HG03342 (cell line): ENCODE measurements around the gene IFNA2.
A peak's percentile ranks its signal among the peaks of the same experiment; 100 is the strongest.
"Not testable (repeated sequence)": the region's sequence is repeated elsewhere in the genome, so short reads cannot be mapped to it uniquely, and the experiment has no call there.

Experiments used
- ATAC-seq: cut with Tn5 transposase; IDR thresholded peaks from one replicate; pipeline ENCODE4 v1.9.1; 2021; ENCODE audit warnings: mild to moderate bottlenecking, moderate library complexity; ENCODE audit not compliant: unreplicated experiment

IFNA2 gene

GRCh38 chr9:21385131-21385670 is at the start of gene IFNA2:
Gene IFNA2 (minus strand): TSS chr9:21385398. CDS start chr9:21385329, 69 bp downstream.
- ATAC-seq = no peak

DNA sequence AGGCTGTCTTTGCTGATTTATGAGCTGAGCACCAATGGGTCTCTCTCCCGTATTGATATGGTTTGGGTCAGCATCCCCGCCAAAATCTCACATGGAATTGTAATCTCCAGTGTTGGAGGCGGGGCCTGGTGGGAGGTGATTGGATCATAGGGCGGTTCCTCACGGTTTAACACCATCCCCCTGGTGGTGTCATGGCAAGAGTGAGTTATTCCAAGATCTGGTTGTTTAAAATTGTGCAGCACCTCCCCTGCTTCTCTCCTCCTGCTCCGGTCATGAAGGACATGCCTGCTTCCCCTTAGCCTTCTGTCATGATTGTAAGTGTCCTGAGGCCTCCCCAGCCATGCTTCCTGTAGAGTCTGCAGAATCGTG is 49.8 kb upstream of the IFNA2 start:
- ATAC-seq = not testable (repeated sequence)

DNA sequence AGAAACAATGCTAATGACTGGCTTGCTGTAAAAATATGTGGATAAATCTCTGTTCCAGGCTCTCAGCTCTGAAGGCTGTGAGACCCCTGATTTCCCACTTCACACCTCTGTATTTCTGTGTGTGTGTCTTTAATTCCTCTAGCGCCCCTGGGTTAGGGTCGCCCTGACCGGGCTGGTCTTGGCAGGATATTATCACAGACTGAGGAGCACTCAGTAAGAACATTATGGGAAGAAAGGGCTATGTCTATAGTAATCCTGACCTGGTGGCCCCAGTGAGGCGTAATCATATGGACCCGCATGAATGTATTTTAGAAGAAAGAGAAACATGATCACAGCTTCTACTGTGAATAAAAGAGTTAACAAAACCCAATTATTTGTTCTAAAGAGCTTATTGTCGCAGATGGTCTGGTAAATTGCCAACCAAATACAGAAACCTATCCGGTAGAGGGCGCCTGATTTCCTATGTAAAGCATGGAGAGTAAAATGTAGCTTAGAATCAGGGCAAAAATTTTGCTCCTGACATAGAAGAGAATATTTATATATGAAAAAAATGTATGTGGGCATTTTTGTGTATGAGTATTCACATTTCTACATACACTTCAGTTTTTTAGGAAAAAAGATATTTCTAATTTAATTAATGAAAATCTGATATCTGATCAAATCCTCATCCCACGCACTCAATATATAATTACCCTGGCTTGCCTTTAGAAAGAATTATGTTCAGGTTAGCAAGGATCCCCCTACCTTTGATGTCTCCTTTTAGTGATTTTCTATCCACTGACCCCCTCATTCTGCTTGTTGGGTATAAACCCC is 49.2 kb upstream of the IFNA2 start:
- no peak for ATAC-seq

DNA sequence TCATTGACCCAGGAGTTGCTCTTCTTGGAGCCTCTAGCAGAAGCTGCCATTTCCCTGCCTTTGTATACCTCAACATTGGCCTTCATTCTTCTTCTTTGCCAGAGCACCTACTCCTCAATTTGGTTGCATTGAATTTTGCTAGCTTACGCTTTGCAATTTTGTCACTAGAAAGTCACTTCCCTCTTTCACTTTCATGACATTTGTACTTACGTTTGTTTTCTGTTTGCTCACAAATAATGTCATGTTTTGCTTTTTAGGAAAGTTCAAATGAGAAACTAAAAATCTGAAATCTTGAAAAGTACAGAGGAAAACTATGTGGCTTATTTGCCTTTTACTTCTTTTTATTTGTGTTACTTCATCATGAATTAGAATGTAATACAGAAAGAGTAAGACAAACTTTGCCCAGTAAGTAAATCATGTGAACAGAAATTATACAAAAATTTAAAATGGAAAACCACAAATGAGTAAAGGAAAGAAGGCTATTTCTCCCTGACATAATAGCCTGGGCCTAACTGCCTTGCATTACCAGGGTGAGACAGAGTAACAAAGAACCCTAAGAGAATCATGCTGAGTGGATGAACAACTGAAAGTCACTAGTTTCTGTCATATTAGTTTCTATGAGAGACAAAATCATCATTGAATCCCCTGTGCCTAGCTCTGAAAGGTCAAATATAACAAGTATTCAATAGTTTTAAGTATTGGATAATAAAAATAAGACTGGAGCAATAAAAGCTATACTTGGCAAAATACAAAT is 47.7 kb upstream of the IFNA2 start:
- peak; percentile 75 for ATAC-seq

GRCh38 chr9:21429191-21429590 is 44.0 kb upstream of the IFNA2 start:
- ATAC-seq = no peak

- peak; percentile 57 for ATAC-seq
Measured at GRCh38 chr9:21428235-21428634, 43.0 kb upstream of the IFNA2 start.

DNA sequence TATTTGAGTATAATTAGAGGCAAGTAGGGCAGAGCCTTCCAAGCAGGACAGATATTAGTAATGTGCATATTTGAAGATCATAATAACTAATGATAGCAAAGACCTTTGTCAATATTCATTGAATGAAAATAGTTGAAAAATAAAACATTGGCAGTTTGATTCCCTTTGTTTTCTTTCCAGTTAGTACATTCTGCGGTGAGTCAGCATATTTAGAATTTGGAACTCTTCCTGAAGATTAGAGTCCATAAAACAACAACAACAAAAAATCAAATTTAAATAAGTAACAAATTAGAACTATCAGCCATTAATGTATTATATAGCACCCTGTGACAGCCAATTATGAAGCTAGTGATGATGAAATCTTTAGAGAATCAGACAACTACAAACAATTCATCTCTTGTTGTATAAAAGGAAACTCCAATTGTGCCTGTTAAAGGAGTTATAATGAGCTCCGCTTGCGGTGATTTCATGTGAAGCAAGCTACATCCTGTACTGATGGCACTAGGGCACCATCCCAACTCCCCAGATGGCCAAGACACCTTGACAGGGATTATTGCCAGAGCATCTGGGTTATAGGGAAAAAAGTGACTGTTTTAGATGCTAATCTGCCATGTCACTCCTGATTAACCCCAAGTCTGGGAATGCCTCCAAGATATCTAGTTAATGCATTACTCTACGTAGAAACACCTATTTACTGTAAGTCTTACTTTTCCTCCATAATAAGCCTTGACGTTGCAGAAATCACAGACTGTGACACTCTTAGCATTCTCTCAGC is 30.5 kb upstream of the IFNA2 start:
- ATAC-seq = no peak

DNA sequence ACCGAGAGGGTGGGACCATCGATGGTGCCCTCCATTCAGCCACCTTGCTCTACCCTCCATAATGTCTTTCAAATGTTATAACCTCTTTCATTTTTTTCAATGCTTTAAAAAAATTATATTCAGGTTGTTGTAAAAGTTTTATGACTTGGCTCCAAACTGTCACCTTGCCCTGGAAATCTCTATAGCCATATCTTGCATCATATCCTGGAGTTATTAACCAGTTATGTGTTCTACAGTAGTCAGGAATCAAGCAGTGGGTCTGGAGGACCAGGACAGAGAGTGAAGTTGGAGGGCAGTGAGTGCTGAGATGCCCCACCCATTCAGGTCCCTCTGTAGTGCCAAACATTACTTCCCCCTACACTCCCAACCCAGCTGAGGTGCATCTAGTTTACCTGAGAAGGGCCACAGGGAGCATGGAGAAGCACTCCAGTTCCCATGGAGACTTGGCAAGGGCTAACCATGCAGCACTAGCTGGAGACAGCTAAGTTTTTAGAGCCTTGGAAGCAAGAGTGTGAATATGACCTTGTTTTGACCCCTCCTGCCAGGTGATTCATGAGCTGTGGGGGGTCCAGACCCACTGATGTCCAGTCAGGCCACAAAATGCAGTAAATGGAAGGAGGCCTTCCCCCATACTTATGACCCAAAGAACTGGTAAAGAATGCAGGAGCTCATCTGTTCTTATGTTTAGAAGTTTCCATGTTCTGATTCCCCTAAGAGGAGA is 29.2 kb upstream of the IFNA2 start:
- no peak for ATAC-seq

DNA sequence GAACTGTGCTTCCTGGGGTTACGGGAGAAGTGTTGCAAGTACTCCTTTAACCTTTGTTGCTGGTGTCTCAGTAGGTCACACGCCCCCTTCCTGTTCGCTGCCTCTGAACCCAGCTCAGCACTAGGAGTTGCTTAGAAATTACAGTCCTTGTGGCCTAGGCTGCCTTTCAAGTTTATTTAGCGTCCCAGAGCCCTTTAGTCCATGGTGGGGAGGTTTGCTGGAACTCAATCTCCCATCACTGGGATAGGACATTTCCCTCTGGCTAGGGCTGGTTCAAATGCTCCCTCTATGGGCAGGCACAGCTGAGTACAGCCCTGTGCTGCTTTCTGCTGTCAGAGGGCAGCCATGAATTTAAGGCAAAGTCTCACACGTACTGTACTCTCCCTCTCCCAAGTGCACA is 28.4 kb upstream of the IFNA2 start:
- no peak for ATAC-seq

- ATAC-seq = no peak
Measured at GRCh38 chr9:21413151-21413550, 28.0 kb upstream of the IFNA2 start.

- ATAC-seq = peak; percentile 77
Measured at GRCh38 chr9:21412107-21412506, 26.9 kb upstream of the IFNA2 start.

DNA sequence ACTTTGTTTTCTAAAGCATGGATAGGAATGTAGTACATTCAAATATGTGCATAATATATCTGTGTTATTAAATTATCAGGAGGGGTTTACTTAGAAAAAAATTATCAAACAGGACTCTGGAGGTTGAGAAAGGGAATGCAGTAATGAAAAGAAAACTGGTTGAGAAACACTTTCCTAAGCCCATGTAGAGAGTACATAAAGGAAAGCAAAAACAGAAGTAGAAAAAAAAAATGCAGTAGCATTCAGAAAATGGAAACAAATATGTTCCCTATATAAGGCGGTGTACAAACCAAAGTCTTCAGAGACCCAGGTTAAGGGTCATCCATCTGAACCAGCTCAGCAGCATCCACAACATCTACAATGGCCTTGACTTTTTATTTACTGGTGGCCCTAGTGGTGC is 23.6 kb upstream of the IFNA2 start, which contains the start of gene IFNA8:
IFNA8 (plus strand) TSS at position 301 of the 400 bp plus-strand sequence; CDS start at position 361, 60 bp downstream.
- no peak for ATAC-seq

DNA sequence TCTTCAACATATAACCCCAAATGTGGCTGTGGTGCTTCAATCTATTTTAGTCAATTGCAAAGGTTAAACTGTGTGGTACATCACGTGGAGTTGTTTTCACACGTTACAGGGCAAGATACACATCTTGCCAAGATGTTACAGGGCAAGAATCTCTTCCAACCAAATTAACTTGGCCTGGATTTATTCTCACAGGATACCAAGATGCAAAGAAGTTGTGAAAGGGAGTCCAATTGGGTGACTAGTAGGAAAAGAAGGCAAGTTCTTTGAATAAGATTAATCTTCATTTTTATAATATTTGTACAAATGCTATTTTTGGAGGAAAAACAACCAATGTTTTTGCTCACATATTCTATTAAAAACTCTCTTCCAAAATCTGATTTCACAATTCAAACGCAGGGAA is 18.9 kb upstream of the IFNA2 start:
- no peak for ATAC-seq

- ATAC-seq = peak; percentile 62
Measured at GRCh38 chr9:21402386-21403251, 17.4 kb upstream of the IFNA2 start.

DNA sequence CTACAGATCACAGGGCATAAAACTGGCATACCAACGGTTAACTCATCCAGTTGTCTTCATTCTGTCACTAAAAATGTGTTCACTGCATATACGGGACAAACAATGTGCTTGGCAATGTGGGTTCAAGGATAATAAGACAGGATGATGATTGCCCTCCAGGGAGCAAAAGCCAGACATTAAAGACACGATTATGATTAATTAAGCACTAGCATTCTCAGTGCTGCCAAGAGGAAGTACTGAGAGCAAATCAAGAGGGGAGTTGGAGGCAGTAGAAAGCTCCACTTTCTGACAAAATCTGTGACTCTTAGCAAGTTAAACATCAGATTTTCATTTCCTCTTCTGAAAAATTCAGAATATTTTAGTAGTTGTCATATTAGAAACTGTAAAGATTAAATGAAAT is 14.8 kb upstream of the IFNA2 start:
- ATAC-seq = no peak

DNA sequence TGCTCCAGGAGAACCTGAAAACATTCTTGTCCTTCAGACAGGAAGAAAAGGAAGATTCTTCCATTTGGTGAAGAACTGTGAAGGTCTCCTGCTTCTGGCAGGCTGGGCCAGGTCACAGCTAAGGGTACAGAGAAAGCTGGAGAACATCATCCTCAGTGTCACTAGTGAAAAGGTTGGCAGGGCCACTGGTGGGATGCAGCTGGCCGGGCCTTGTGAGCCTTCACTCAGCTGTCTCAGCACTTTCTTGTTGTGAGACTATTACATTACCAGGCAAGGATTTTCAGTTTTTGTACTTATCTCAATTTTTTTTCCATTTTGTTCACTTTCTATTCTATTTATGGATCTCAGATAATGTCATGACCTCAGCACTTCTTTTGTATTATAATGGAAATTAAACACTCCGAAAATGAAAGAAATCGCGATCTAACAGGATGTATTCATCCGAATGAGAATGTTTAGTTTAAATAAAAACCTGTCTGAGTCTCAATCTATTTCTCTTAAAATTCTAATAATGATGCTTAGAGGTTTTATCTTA is 13.8 kb upstream of the IFNA2 start:
- no peak for ATAC-seq

DNA sequence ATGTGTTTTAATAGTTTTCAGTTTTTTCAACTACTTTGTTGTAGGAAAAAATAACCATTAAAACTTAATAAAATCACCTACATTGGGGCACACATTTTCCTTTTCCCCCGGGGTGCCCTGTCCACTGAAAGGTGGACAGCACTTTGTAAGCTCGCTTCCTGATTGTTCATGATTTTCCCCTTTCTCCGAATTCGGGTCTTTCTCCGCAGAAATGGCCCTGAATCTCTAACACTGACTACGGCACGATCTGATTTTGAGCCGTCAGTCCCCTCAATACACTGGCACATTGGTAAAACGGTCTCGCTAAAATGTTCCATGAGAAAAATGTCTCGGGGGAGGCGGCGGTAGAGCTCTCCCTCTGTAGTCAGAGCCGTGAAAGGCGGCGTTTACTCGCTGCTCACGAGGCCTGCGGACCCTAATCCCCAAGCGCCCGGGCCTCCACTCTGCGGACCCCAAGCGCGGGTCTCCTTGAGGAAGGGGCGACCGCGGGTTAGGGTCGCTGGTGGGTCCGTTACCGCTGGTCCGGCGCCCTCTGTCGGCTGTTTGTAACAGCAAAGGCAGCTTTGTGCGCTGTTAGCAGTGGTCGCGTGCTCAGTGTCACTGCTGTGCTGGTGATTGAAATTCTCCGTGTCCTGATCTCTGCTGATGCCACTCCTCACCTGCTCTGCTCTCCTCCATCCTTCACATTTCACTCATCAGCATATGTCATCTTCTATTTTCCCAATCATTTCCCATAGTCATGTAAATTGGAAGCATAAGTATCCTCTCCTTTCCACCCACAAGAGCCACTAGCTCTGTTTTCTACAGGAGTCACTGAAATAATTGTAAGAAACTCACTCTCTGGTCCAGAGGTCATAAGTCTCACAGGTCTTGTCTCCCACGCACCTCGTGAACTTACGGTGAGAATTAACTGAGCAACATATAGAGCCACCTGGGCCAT is 10.8 kb upstream of the IFNA2 start:
- peak; percentile 64 for ATAC-seq

GRCh38 chr9:21392270-21392669 is 7.1 kb upstream of the IFNA2 start:
- ATAC-seq = peak; percentile 93
